ENCODE results near the gene ME1.
"Not testable (repeated sequence)": the region's sequence is repeated elsewhere in the genome, so short reads cannot be mapped to it uniquely, and the experiment has no call there.

The ME1 gene

DNA sequence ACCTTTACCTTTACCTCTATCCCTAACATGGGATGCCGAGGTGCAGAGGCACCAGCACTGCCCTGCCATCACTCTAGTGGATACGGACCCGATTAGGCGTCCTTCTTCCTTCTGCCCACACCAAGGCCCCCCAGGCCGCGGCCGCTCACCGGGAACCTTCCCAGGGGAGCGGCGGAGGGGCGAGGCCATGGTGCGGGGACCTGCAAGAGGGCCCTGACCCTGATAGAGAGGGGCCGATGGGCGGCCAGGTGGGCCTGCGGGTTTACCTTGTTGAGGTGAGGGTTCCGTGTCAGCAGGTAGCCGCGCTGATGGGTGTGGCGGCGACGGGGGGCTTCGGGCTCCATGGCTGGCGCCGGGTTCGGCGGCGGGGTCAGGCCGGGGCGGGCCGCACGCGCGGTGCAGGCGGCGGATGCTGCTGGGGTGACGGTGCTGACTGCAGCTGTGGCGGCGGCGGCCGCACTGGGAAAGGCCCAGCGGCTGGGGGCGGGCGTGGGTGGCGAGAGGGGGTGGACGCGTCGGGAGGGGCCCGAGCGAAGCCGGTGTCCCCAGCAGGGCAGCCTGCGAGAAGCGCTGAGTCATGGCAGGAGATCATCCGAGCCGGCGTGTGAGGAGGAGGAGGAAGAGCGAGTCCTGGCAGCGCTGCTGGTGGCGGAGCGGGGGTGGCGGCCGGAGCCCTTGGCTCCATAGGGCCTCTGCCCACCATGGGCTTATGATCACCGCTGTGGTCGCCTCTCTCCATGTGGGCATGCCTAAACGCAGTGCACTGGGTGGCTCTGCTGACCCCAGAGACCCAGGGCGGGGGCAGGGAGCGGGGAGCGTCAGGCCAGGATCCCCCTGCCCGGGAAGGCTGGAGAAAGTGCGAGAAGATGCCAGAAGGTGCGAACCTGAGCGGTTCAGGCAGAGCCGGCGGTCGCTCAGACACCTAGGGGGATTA is at the start of gene ME1:
Gene ME1 (minus strand): TSS at position 441 of the 934 bp plus-strand sequence. CDS start 97 bp downstream, at position 344.
- DNase-seq (ENCODE audit: low read depth in 2 of 2), result peak in 1 of 2 donors; percentile 4

DNA sequence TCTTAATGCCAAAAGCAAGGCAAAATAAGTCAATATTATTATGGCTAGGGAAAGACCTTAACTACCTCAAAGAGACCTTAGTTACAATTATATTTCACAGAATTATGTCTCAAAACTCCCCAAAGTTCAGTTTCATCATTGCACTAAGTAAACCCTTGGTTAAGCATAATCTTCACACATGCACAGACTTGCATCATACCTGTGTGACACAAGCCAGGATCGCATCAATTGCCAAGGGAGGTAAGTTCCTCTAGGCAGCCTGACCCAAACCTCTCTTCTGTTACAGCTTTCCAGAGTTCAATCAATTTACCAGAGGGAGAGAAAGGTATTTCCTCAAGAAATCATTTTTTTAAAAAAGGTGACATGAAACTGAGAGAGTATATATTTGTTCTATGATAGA is 49.6 kb upstream of the ME1 start:
- no peak for DNase-seq (ENCODE audit: low read depth in 2 of 2)

GRCh38 chr6:83479389-83479788 is 48.5 kb upstream of the ME1 start:
- no peak for DNase-seq (ENCODE audit: low read depth in 2 of 2)

DNA sequence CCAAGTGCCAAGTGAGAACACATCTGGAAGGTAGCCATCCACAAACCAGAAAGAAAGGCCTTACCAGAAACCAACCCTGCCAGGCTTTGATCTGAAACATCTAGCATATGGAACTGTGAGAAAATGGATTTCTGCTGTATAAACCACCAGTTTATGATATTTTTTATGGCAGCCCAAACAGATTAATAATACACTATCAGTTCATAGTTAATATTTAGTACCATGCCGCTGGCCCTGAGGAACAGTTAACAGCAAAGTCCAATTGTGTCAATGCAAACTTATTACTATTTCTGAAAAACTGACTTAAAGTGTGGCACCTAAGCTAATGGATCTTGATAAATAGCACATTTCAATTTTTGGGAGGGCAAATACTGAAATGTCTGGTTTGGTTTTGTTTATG is 46.1 kb upstream of the ME1 start:
- DNase-seq (ENCODE audit: low read depth in 2 of 2), result no peak

DNA sequence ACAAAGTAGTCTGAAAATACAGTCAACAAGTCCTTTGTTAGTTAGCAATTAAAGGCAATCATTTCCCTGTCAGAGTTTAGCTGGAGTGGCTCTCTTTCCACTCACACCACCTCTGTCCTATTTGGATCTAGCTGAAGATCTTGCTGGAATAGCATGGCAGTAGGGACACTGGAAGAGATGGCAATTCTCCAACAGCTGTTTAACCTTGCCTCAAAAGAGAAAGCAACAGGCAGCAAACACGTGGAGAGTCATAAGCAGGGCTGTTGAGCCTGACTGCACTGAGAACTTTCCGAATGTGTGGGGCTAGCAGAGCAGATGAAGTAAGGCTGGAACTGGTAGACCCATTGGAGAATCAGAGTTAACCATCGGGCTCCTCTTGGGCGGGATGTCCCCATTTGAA is 43.5 kb upstream of the ME1 start:
- no peak for DNase-seq (ENCODE audit: low read depth in 2 of 2)

DNA sequence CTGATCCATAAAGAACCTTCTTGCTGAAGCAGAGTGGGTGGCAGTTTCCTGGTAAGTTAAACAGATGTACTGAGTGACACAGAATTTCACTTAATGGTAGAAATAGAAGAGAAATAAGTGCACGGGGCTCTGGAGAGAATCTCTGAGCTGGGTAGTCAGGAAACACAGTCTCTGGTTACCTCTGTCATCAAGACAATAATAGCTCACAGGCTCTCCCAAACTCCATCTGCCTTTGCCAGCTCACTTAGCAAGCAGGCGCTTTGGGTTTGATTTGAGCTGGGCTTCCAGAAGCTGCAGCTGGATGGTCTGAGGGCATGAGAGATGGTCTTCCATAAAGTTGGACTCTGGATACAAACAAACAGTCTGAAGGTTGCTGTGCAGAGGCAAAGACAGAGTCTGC is 41.9 kb upstream of the ME1 start:
- no peak for DNase-seq (ENCODE audit: low read depth in 2 of 2)

DNA sequence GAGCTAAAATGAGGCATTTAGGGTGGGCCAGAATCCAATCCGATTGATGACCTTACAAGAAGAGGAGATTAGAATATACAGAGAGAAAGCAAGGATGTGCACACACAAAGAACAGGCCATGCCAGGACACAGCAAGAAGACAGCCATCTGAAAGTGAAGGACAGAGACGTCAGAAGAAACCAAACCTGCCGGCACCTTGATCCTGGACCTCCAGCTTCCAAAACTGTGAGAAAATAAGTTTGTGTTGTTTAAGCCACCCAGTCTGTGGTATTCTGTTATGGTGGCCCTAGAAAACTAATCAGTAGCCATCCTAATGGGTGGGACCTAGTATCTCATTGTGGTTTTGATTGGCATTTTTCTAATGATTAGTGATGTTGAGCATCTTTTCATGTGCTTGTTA is 39.7 kb upstream of the ME1 start:
- no peak for DNase-seq (ENCODE audit: low read depth in 2 of 2)

DNA sequence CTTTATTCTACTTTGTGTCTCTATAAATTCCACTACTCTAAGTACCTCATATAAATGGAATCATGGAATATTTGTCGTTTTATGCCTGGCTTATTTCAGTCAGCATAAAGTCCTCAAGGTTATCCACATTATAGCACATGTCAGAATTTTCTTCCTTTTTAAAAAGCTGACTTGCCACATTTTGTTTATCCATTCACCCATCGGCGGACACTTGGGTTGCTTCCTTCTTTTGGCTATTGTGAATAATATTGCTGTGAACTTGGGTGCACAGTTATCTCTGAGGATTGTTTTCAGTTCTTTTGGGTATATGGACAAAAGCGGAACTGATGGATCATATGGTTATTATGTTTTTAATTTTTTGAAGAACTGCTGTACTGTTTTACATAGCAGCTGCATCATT is 39.1 kb upstream of the ME1 start:
- no peak for DNase-seq (ENCODE audit: low read depth in 2 of 2)

DNA sequence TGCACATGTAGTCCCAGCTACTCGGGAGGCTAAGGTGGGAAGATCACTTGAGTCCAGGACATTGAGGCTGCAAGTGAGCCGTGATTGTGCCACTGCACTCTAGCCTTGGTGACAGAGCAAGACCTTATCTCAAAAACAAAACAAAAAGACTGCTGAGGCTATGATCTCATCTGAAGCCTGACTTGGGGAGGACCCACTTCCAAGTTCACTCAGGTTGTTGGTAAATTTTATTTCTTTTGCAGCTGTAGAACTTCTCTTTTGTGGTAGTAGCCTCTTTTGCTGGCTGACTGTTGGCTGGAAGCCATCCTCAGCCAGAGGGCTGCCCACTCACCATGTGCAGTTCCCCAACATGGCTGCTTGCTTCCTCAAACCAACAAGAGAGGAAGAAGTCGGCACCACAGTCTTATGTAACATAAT is 36.8 kb upstream of the ME1 start:
- DNase-seq (ENCODE audit: low read depth in 2 of 2), result no peak

GRCh38 chr6:83466328-83466727 is 35.5 kb upstream of the ME1 start:
- DNase-seq (ENCODE audit: low read depth in 2 of 2), result no peak

GRCh38 chr6:83464381-83465140 is 33.7 kb upstream of the ME1 start:
- DNase-seq (ENCODE audit: low read depth in 2 of 2), result no peak

DNA sequence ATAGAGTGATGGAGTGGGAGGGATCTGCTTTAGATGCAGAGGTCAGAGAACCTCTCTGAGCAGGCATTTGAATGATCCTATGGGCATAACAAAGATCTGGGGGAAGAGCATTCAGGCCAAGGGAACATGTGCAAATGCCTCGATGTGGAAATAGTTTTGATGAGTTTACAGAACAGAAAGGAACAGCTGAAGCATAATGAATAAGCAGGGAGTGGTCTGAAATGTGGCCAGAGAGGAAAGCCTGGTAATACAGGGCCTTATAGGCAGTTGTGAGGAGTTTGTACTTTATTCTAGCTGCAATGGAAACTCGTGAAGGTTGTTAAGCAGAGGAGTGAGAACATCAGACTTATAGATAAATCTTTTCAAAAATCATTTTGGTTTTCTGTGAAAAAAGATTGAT is 33.0 kb upstream of the ME1 start:
- DNase-seq (ENCODE audit: low read depth in 2 of 2), result no peak

- DNase-seq (ENCODE audit: low read depth in 2 of 2), result no peak
These were observed 31.7 kb upstream of the ME1 start for GRCh38 chr6:83462524-83462923.

DNA sequence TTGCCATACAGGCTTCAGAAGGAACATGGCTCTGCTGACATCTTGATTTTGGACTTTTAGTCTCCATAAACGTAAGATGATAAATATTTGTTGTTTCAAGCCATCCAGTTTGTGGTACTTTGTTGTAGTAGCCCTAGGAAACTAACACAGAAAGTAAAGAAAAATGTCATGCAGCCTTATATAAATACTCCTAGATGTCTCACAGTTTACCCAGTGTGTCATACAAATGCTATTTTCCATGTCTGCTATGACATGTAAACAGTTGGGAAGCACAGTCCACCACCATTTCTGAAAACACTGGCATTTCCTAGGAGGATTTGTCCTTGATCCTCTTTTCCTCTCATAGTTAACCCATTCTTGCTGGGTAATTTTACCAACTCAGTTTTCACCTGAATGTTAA is 30.6 kb upstream of the ME1 start:
- no peak for DNase-seq (ENCODE audit: low read depth in 2 of 2)

- no peak for DNase-seq (ENCODE audit: low read depth in 2 of 2)
These were observed 28.8 kb upstream of the ME1 start for GRCh38 chr6:83459663-83460062.

GRCh38 chr6:83450015-83450414 is 19.2 kb upstream of the ME1 start:
- DNase-seq (ENCODE audit: low read depth in 2 of 2), result not testable (repeated sequence)

DNA sequence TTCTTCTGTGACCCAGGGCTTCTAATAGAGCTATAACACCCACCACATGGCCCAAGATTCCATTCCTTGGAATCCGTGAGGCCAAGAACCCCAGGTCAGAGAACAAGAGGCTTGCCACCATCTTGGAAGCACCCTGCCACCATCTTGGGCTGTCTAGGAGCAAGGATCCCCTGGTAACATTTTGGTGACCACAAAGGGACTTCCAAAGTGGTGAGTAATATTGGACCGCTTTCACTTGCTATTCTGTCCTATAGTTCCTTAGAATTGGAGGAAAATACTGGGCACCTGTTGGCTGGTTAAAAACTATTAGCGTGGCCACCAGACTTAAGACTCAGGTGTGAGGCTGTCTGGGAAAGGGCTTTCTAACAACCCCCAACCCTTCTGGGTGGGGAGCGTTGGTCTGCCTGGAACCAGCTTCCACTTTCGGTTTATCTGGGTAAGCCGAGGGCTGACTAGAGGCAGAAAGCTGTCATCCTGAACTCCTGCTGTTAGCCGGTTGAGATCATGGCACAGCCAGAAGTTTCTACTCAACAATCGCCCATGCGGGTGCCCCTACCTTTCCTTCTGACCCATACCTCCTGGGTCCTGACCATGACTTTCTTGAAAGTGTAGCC is 13.3 kb upstream of the ME1 start:
- not testable (repeated sequence) for DNase-seq (ENCODE audit: low read depth in 2 of 2)

DNA sequence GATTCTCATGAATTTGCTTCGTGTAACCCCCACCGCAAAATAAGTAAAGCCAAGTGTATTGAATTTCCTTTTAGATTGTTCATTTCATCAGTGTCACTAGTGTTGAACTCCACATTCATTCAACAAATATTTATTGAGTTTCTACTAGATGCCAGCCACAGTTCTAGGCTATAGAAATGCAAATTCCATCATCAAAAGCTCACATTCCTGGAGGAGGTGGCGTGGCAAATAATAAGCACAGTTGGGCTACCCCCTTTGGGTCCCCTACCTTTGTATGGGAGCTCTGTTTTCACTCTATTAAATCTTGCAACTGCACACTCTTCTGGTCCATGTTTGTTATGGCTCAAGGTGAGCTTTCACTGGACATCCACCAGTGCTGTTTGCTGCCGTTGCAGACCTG is 12.7 kb upstream of the ME1 start:
- no peak for DNase-seq (ENCODE audit: low read depth in 2 of 2)

DNA sequence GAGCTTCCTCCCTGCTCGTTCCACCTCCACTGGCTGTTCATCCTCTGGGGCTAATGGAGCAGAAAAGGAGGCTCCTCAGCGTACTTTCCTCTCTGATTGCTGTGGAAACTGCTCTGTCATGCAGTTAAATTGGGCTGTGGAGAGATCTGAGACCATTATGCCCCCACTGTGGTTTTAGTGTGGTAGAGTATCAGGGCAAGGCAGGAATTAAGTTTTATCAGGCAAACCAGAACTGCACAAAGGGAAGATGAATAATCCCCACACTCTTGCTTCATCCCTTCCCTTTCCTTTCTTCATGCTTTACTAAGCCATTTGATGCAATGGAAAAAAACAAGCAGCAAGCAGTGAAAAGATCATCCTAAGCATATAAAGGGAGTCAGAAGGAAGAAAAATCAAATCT is 11.9 kb upstream of the ME1 start:
- DNase-seq (ENCODE audit: low read depth in 2 of 2), result no peak

- DNase-seq (ENCODE audit: low read depth in 2 of 2), result no peak
These were observed 8.3 kb upstream of the ME1 start for GRCh38 chr6:83439201-83439600.

DNA sequence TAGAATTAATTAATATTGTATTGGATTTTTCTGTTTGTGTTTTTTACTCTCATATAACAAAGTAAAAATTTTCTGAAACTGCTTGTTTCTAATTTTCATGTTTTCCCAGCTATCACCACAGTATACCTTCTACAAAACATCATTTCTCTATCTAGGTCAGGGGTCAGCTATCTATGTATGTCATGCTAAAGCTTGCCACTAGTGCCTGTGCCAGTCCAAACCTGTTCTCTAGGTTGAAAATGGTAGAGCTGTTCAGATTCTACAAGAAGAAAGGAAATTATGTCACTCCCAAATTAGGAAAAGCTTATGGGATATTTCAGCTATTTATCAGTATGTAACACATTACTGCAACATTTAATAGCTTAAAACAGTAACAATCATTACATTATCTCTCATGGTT is 5.8 kb upstream of the ME1 start:
- DNase-seq (ENCODE audit: low read depth in 2 of 2), result no peak

DNA sequence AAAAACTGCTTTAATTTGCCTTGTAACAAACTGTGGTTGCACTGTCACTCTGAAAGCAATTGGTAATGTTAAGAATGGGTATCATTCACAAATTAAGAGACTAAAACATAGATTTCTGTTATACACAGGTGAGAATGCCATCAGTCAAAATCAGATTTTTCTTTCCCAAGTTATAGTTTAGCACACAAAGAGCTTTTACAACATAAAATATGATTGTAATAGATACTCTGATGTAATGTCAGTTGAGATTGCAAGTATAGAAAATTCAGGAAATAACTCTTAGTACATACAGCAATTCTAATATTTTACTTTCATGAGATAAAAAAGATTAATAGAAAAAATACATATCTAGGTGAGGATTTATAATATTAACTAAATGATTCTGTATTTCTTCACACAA is 2.3 kb upstream of the ME1 start:
- no peak for DNase-seq (ENCODE audit: low read depth in 2 of 2)

- DNase-seq (ENCODE audit: low read depth in 2 of 2), result no peak
These were observed 1.8 kb upstream of the ME1 start for GRCh38 chr6:83432636-83433035.

Measured in stimulated activated CD4-positive, alpha-beta T cell treated with anti-CD3 and anti-CD28 coated beads, Interleukin-15, amount 100 ng/mL, for 48 hours (primary cell).